ENCODE results near the gene SYK. TPM values are rescaled to one million over a fixed set of nuclear protein-coding genes. Genes with fewer than 3 reads are reported as not detected.
"Not testable (repeated sequence)": the region's sequence is repeated elsewhere in the genome, so short reads cannot be mapped to it uniquely, and the experiment has no call there.

The SYK gene
- polyA plus RNA-seq, 3 donors, result 25.0 to 32.4 (median 28.3) TPM

- DNase-seq (ENCODE audit: extremely low read depth in 1 of 11, low read depth in 9 of 11, low spot score in 4 of 11), result no peak
These were observed 13.7 kb downstream of the SYK start for GRCh38 chr9:90815183-90815943.

GRCh38 chr9:90815944-90816357, 14.3 kb downstream of the SYK start:
- no peak for DNase-seq (ENCODE audit: extremely low read depth in 1 of 11, low read depth in 9 of 11, low spot score in 4 of 11)

- DNase-seq (ENCODE audit: extremely low read depth in 1 of 11, low read depth in 9 of 11, low spot score in 4 of 11), result no peak
These were observed 15.1 kb downstream of the SYK start for GRCh38 chr9:90816690-90817089.

GRCh38 chr9:90818279-90818678, 16.7 kb downstream of the SYK start:
- peak in 1 of 11 donors; percentile 51 for DNase-seq (ENCODE audit: extremely low read depth in 1 of 11, low read depth in 9 of 11, low spot score in 4 of 11)

GRCh38 chr9:90820406-90820805, 18.8 kb downstream of the SYK start:
- not testable (repeated sequence) for DNase-seq (ENCODE audit: extremely low read depth in 1 of 11, low read depth in 9 of 11, low spot score in 4 of 11)

GRCh38 chr9:90821236-90821635, 19.6 kb downstream of the SYK start:
- DNase-seq (ENCODE audit: extremely low read depth in 1 of 11, low read depth in 9 of 11, low spot score in 4 of 11), result not testable (repeated sequence)

- no peak for DNase-seq (ENCODE audit: extremely low read depth in 1 of 11, low read depth in 9 of 11, low spot score in 4 of 11)
These were observed 20.1 kb downstream of the SYK start for GRCh38 chr9:90821697-90822096.

- no peak for DNase-seq (ENCODE audit: extremely low read depth in 1 of 11, low read depth in 9 of 11, low spot score in 4 of 11)
These were observed 21.2 kb downstream of the SYK start for GRCh38 chr9:90822866-90823265.

GRCh38 chr9:90825586-90825985, 24.0 kb downstream of the SYK start:
- DNase-seq (ENCODE audit: extremely low read depth in 1 of 11, low read depth in 9 of 11, low spot score in 4 of 11), result no peak

- DNase-seq (ENCODE audit: extremely low read depth in 1 of 11, low read depth in 9 of 11, low spot score in 4 of 11), result no peak
These were observed 24.9 kb downstream of the SYK start for GRCh38 chr9:90826326-90827020.

GRCh38 chr9:90827181-90827871, 25.7 kb downstream of the SYK start:
- DNase-seq (ENCODE audit: extremely low read depth in 1 of 11, low read depth in 9 of 11, low spot score in 4 of 11), result no peak

- no peak for DNase-seq (ENCODE audit: extremely low read depth in 1 of 11, low read depth in 9 of 11, low spot score in 4 of 11)
These were observed 28.4 kb downstream of the SYK start for GRCh38 chr9:90830051-90830450.

GRCh38 chr9:90830977-90831376, 29.4 kb downstream of the SYK start:
- DNase-seq (ENCODE audit: extremely low read depth in 1 of 11, low read depth in 9 of 11, low spot score in 4 of 11), result peak in 1 of 11 donors; percentile 35

- DNase-seq (ENCODE audit: extremely low read depth in 1 of 11, low read depth in 9 of 11, low spot score in 4 of 11), result no peak
These were observed 30.6 kb downstream of the SYK start for GRCh38 chr9:90832261-90832660.

- no peak for DNase-seq (ENCODE audit: extremely low read depth in 1 of 11, low read depth in 9 of 11, low spot score in 4 of 11)
These were observed 33.4 kb downstream of the SYK start for GRCh38 chr9:90834828-90835595.

GRCh38 chr9:90836411-90837080, 34.9 kb downstream of the SYK start:
- no peak for DNase-seq (ENCODE audit: extremely low read depth in 1 of 11, low read depth in 9 of 11, low spot score in 4 of 11)

- DNase-seq (ENCODE audit: extremely low read depth in 1 of 11, low read depth in 9 of 11, low spot score in 4 of 11), result no peak
These were observed 36.5 kb downstream of the SYK start for GRCh38 chr9:90838098-90838497.

GRCh38 chr9:90838581-90839154, 37.0 kb downstream of the SYK start:
- DNase-seq (ENCODE audit: extremely low read depth in 1 of 11, low read depth in 9 of 11, low spot score in 4 of 11), result no peak

Data from renal cortex interstitium (tissue), 11 donors.